Islet precursor cell (in vitro differentiated cells): ENCODE measurements around the gene AKR1C8.
"Not testable (repeated sequence)": the region's sequence is repeated elsewhere in the genome, so short reads cannot be mapped to it uniquely, and the experiment has no call there.

ENCODE experiments used
- DNase-seq: peaks from one replicate; pipeline ENCODE4 v3.0.0-alpha.2; 2018

The AKR1C8 gene

GRCh38 chr10:5184987-5185775 is at the start of gene AKR1C8:
Gene AKR1C8 (minus strand): TSS chr10:5185150. CDS start chr10:5185104, 46 bp downstream.
- DNase-seq: no peak

DNA sequence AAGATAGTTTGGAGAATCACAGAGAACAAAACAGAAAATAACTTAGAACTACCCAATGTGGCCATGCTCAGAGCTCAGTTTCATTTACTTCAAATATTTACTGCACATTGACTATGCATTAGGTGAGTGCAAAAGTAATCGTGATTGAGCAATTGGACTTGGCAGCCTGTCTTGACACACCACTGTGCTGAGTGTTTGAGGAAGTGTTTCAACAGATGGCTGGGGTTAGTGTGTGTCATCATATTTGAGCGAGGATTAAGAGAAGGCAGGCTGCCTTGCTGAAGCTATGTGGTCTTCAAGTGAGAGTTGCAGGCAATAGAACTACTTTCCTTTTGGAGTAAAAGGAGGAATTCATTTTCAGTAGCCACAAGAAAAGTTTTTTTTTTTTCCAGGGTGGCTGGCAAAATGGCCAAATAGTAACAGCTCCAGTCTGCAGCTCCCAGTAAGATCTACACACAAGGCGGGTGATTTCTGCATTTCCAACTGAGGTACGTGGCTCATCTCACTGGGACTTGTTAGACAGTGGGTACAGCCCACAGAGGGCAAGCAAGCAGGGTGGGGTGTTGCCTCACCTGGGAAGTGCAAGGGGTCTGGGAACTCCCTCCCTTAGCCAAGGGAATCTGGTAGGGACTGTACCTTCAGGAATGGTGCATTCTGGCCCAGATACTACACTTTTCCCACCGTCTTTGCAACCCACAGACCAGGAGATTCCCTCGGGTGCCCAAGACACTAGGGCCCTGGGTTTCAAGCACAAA is 49.3 kb upstream of the AKR1C8 start:
- DNase-seq: no peak

- DNase-seq: no peak
Measured at GRCh38 chr10:5233324-5233723, 48.4 kb upstream of the AKR1C8 start.

DNA sequence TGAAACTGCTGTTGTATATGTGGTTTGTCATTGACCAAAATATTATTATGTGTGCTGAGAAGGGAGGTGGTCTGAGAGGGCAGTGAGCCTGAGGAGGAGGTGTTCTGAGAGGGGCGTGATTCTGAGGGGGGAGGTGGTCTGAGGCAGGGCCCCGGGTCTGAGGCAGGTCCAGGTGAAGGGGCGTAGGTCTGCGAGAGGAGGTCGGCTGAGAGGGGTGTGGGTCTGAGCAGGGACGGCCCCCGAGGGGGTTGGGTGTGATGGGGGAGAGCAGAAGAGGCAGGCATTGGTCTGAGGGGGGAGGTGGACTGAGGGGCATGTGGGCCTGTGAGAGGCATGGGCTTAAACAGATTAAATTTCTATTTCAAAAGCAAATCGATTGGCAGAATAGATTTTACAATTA is 44.1 kb upstream of the AKR1C8 start:
- no peak for DNase-seq

DNA sequence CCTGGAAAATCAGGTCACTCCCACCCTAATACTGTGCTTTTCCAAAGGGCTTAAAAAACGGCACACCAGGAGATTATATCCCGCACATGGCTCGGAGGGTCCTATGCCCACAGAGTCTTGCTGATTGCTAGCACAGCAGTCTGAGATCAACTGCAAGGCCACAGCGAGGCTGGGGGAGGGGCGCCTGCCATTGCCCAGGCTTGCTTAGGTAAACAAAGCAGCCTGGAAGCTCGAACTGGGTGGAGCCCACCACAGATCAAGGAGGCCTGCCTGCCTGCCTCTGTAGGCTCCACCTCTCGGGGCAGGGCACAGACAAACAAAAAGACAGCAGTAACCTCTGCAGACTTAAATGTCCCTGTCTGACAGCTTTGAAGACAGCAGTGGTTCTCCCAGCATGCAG is 38.0 kb upstream of the AKR1C8 start:
- not testable (repeated sequence) for DNase-seq

DNA sequence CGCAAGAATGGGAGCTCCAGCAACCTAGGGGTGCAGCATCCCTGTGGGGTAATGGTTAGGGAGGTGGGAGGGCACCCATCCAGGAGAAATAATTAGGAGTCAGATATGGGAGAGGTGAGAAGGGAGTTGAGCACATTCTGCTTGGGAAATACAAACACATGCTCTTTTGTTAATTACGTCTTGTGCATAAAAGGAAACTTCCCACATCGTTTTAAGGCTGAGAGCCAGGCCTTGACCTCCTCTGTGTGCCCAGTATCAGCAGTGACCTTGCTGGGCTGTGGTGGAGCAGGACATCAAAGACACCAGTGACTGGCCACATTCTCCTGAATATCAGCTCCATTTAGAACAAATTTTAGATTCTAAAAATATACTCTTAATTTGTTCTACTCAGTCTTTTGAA is 34.3 kb upstream of the AKR1C8 start:
- DNase-seq: no peak

- no peak for DNase-seq
Measured at GRCh38 chr10:5216801-5217200, 31.9 kb upstream of the AKR1C8 start.

DNA sequence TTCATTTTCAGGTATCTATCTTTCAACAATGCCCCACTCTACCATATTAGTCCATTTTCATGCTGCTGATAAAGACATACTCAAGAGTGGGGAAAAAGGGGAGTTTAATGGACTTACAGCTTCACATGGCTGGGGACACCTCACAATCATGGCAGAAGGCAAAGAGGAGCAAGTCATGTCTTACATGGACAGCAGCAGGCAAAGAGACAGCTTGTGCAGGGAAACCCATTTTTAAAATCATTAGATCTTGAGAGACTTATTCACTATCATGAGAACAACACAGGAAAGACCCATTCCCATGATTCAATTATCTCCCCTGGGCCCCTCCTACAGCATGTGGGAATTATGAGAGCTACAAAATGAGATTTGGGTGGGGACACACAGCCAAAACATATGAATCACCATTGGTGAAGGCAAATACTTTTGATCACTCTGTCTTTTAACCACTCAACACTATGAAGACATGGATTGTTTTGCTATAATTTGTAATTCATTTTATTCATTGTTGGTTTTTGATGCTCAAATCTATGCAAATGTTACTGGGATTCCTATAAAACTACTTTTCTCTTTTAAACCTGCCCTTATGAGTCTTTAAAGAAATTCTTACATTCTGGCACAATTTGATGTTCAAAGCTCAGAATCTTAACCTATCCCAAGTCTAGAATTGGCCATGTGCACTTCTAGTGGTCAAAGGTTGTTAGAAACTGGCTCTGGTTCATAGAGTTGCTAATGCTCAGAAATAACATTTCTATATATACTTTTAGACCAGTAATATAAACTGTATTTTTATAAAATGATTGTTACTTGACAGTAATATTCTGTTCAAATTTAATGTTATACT is 27.0 kb upstream of the AKR1C8 start:
- no peak for DNase-seq

- DNase-seq: not testable (repeated sequence)
Measured at GRCh38 chr10:5210261-5210660, 25.3 kb upstream of the AKR1C8 start.

GRCh38 chr10:5209776-5210175 is 24.8 kb upstream of the AKR1C8 start:
- not testable (repeated sequence) for DNase-seq

DNA sequence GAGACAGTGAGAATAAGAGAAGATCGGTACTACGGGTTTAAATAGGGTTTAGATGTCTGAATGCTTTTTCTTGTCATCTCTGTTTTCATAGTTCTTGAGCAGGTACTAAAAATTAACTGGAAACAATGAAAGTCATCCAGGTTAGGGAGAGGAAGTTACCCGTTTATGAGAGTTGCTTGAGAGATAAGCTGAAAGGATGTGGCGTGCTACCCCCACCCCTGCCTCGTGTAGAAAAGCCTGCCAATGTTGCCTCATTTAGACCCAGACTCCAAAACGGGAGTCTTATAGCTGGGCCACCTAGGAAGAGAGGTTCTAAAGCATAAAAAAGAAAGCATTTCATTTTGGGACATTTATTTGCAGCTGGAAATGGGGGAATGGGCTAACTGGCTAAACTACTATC is 21.8 kb upstream of the AKR1C8 start:
- no peak for DNase-seq

GRCh38 chr10:5199398-5199797 is 14.4 kb upstream of the AKR1C8 start:
- DNase-seq: no peak

GRCh38 chr10:5198386-5198785 is 13.4 kb upstream of the AKR1C8 start:
- DNase-seq: no peak

GRCh38 chr10:5196702-5197113 is 11.8 kb upstream of the AKR1C8 start, which contains the start of gene AKR1C4:
Gene AKR1C4 (plus strand): TSS chr10:5196837. CDS start chr10:5196868, 31 bp downstream.
- DNase-seq: no peak

DNA sequence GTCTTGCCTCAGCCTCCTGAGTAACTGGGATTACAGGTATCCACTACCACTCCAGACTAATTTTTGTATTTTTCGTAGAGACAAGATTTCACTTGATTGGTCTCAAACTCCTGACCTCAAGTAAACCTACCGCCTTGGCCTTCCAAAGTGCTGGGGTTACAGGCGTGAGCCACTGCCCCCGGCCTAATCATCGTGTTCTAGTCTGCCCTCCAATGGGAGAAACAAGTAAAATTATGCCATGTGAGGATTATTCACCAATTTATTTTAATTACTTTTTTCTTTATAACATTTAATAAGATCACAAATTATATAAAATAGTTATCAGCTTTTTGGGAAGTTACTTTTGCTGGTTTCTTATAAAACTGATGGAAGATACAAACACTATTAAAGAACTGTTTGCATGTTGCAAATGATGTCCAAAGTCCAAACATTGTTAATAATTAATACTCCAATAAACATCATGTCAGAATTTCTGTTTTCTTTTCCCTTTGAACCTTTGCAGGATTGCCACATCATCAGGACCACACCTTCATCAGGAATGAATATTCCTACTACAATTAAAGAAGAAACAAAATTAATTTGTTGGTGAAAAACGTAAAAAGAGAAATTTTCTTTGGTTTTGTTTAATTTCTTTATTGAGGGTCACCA is 10.9 kb upstream of the AKR1C8 start:
- DNase-seq: no peak

DNA sequence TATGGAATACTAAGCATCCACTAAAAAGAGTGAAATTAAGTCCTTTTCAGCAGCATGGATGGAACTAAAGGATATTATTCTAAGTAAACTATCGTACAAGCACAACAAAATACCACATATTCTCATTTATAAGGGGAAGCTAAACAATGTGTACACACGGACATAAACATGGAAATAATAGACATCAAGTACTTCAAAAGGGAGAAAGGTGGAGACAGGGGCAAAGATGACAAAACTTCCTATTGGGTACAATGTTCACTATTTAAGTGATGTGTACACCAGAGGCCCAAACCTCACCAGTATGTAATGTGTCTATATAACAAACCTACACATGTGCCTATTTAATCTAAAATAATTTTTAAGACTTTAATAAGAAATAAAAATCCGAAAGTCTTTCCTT is 9.5 kb upstream of the AKR1C8 start:
- DNase-seq: no peak

DNA sequence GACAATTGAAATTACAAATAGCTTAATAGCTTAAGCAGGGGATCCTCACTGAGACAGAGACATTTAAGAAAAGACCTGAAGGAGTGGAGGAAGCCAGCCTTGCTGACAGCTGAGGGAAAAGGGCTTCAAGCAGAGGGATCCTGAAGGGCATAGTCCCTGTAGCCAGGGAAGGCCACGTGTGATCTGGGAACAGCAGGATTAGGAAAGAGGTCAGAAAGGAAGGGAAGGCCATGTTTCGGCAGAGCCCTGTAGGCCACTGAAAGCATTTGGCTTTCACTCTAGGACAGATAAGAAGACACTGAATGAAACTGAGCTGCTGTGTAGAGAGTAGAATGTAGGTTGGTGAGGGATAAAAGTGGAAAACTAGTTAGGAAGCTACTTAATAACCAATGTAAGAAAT is 3.4 kb upstream of the AKR1C8 start:
- no peak for DNase-seq

GRCh38 chr10:5187867-5188266 is 2.9 kb upstream of the AKR1C8 start:
- DNase-seq: no peak

- no peak for DNase-seq
Measured at GRCh38 chr10:5183923-5184322, 1.0 kb downstream of the AKR1C8 start.

GRCh38 chr10:5180503-5180902 is 4.4 kb downstream of the AKR1C8 start:
- DNase-seq: not testable (repeated sequence)

GRCh38 chr10:5175581-5175980 is 9.4 kb downstream of the AKR1C8 start:
- not testable (repeated sequence) for DNase-seq

DNA sequence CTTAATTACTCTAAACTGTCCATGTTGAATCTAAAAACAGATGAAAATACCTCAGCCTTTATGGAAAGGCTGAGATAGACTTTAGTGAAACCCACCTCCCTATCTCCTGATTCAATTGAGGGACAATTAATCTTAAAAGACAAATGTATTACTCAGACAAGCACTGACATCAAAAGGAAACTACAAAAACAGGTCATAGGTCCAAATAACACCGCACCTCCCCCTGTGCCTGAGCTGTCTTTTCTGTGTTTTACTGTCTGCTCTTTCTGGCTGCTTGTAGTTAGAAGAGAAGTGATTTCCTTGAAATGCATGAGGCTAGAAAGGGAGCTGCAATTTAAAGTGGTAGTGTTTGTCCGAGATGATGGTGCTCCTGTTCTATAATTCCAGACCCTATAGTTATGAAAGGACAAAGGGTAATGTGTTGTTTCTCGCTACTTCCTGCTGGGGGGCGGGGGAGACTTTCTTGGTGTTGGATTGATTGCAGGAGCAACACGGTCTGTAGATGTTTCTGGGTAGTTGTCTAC is 16.0 kb downstream of the AKR1C8 start:
- DNase-seq: no peak
